ENCODE data around the gene IGSF21. TPM values are rescaled to one million over a fixed set of nuclear protein-coding genes. Genes with fewer than 3 reads are reported as not detected.

IGSF21 gene
- total and polyA plus RNA-seq, 2 of the 8 experiments (the other 6 are each of a cell fraction or from before 2014, with no cell fraction given), result 22.5 to 28.5 TPM

DNA sequence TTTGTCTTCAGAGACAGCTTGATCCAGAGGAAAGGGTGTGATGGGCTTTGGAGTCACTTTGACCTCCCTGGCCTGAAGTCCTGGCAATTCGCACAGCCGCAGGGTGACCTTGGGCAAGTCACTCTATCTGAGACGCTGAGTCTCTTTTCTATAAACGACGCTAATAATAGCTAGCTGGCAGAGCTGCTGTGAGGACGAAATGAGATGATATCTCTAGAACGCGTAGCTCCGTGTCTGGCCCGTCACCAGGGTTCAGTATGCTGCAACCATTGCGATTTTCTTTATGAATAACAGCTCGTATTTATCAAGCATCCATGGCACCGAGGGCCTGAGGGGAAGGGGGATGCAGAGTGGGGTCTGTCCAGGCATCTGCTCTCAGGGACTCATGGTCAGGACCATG lies 58.7 kb downstream of the IGSF21 start (continued):
- TF ChIP-seq POLR2A (IDR thresholded peaks at IDR 0.05; ENCODE audit: control extremely low read depth in 1 of 2, low read depth in 2 of 2, low read length in 2 of 2), result no peak
- TF ChIP-seq, protein P1, sequence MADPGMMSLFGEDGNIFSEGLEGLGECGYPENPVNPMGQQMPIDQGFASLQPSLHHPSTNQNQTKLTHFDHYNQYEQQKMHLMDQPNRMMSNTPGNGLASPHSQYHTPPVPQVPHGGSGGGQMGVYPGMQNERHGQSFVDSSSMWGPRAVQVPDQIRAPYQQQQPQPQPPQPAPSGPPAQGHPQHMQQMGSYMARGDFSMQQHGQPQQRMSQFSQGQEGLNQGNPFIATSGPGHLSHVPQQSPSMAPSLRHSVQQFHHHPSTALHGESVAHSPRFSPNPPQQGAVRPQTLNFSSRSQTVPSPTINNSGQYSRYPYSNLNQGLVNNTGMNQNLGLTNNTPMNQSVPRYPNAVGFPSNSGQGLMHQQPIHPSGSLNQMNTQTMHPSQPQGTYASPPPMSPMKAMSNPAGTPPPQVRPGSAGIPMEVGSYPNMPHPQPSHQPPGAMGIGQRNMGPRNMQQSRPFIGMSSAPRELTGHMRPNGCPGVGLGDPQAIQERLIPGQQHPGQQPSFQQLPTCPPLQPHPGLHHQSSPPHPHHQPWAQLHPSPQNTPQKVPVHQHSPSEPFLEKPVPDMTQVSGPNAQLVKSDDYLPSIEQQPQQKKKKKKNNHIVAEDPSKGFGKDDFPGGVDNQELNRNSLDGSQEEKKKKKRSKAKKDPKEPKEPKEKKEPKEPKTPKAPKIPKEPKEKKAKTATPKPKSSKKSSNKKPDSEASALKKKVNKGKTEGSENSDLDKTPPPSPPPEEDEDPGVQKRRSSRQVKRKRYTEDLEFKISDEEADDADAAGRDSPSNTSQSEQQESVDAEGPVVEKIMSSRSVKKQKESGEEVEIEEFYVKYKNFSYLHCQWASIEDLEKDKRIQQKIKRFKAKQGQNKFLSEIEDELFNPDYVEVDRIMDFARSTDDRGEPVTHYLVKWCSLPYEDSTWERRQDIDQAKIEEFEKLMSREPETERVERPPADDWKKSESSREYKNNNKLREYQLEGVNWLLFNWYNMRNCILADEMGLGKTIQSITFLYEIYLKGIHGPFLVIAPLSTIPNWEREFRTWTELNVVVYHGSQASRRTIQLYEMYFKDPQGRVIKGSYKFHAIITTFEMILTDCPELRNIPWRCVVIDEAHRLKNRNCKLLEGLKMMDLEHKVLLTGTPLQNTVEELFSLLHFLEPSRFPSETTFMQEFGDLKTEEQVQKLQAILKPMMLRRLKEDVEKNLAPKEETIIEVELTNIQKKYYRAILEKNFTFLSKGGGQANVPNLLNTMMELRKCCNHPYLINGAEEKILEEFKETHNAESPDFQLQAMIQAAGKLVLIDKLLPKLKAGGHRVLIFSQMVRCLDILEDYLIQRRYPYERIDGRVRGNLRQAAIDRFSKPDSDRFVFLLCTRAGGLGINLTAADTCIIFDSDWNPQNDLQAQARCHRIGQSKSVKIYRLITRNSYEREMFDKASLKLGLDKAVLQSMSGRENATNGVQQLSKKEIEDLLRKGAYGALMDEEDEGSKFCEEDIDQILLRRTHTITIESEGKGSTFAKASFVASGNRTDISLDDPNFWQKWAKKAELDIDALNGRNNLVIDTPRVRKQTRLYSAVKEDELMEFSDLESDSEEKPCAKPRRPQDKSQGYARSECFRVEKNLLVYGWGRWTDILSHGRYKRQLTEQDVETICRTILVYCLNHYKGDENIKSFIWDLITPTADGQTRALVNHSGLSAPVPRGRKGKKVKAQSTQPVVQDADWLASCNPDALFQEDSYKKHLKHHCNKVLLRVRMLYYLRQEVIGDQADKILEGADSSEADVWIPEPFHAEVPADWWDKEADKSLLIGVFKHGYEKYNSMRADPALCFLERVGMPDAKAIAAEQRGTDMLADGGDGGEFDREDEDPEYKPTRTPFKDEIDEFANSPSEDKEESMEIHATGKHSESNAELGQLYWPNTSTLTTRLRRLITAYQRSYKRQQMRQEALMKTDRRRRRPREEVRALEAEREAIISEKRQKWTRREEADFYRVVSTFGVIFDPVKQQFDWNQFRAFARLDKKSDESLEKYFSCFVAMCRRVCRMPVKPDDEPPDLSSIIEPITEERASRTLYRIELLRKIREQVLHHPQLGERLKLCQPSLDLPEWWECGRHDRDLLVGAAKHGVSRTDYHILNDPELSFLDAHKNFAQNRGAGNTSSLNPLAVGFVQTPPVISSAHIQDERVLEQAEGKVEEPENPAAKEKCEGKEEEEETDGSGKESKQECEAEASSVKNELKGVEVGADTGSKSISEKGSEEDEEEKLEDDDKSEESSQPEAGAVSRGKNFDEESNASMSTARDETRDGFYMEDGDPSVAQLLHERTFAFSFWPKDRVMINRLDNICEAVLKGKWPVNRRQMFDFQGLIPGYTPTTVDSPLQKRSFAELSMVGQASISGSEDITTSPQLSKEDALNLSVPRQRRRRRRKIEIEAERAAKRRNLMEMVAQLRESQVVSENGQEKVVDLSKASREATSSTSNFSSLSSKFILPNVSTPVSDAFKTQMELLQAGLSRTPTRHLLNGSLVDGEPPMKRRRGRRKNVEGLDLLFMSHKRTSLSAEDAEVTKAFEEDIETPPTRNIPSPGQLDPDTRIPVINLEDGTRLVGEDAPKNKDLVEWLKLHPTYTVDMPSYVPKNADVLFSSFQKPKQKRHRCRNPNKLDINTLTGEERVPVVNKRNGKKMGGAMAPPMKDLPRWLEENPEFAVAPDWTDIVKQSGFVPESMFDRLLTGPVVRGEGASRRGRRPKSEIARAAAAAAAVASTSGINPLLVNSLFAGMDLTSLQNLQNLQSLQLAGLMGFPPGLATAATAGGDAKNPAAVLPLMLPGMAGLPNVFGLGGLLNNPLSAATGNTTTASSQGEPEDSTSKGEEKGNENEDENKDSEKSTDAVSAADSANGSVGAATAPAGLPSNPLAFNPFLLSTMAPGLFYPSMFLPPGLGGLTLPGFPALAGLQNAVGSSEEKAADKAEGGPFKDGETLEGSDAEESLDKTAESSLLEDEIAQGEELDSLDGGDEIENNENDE (IDR thresholded peaks at IDR 0.05; ENCODE audit: insufficient replicate concordance, low read length), result no peak
- TF ChIP-seq RFX5 (IDR thresholded peaks at IDR 0.05; ENCODE audit: borderline replicate concordance, low read depth, low read length), result no peak
- TF ChIP-seq, protein P2, sequence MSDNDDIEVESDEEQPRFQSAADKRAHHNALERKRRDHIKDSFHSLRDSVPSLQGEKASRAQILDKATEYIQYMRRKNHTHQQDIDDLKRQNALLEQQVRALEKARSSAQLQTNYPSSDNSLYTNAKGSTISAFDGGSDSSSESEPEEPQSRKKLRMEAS (IDR thresholded peaks at IDR 0.05), result no peak
